Ascending aorta (tissue), 2 donors: ENCODE measurements around the gene ING1. TPM values are rescaled to one million over a fixed set of nuclear protein-coding genes. Genes with fewer than 3 reads are reported as not detected.
A peak's percentile ranks its signal among the peaks of the same experiment; 100 is the strongest.

Source experiments
- DNase-seq, 2 donors: peaks; one replicate each; pipeline ENCODE4 v3.0.0-alpha.2; 2019; ENCODE audit warnings: low spot score in 2 of 2
- H3K27ac ChIP-seq, 2 donors: fragments of 200-600 bp; sonication (generic); one replicate each; pipeline ENCODE4 v1.5.1; 2016 to 2017; ENCODE audit warnings: mild to moderate bottlenecking in 1 of 2
- H3K27me3 ChIP-seq: fragments of 200-600 bp; sonication (generic); one replicate; pipeline ENCODE4 v1.5.1; 2017
- H3K36me3 ChIP-seq, 2 donors: fragments of 200-600 bp; sonication (generic); one replicate each; pipeline ENCODE4 v1.5.1; 2016
- H3K4me1 ChIP-seq, 2 donors: fragments of 200-600 bp; sonication (generic); one replicate each; pipeline ENCODE4 v1.5.1; 2016 to 2017; ENCODE audit warnings: mild to moderate bottlenecking in 1 of 2
- H3K4me3 ChIP-seq, 2 donors: fragments of 200-600 bp; sonication (generic); one replicate each; pipeline ENCODE4 v1.5.1; 2016 to 2017; ENCODE audit warnings: mild to moderate bottlenecking in 1 of 2
- H3K9me3 ChIP-seq, 2 donors: fragments of 200-600 bp; sonication (generic); one replicate each; pipeline ENCODE4 v1.5.1; 2016
- CTCF ChIP-seq, 3 experiments: fragments of 200-600 bp in 2 of 3; fragments of 450-650 bp in 1 of 3; sonication (generic) in 2 of 3; IDR thresholded peaks; one replicate each; pipeline ENCODE4 v1.5.1; 2016 to 2019; ENCODE audit warnings: antibody characterized with exemption in 3 of 3, mild to moderate bottlenecking in 1 of 3, moderate library complexity in 1 of 3
- intact Hi-C: fragments of 100-400 bp; cut with DNase I; formaldehyde crosslinking; loops from one replicate; pipeline ENCODE4 v1.15.1; 2023
- total RNA-seq: library from RNA; depleted of rRNA; stranded (reverse); fragments of >200 nt; gene quantifications from one replicate; pipeline ENCODE4 v1.1.0, GENCODE V29; 2016

The ING1 gene
- total RNA-seq, 1 donor from 2014 or later, result 12.0 TPM

GRCh38 chr13:110696776-110697175 is 16.7 kb upstream of the ING1 start:
- Histone ChIP-seq H3K27ac (no peak overlapping the region), H3K9me3 (no peaks in the 10 kb centered on the region), H3K36me3 (peaks cover 49 to 70% of the 10 kb centered on the region in 2 donors), H3K4me3 (no peak overlapping the region), H3K4me1 (no peaks in the 10 kb centered on the region), H3K27me3 (no peaks in the 10 kb centered on the region)
- TF ChIP-seq CTCF (IDR thresholded peaks at IDR 0.05), result no peak
- intact Hi-C loops, result no loop called here
- peak in 1 of 2 donors; percentile 39 for DNase-seq

GRCh38 chr13:110697842-110698241 is 15.7 kb upstream of the ING1 start:
- TF ChIP-seq CTCF (IDR thresholded peaks at IDR 0.05), result no peak
- Histone ChIP-seq H3K4me1 (no peaks in the 10 kb centered on the region), H3K9me3 (no peaks in the 10 kb centered on the region), H3K36me3 (peaks cover 49 to 66% of the 10 kb centered on the region in 2 donors), H3K27ac (no peak overlapping the region), H3K4me3 (no peak overlapping the region), H3K27me3 (no peaks in the 10 kb centered on the region)
- peak in 1 of 2 donors; percentile 1 for DNase-seq
- intact Hi-C loops, result no loop called here

GRCh38 chr13:110698689-110699088 is 14.8 kb upstream of the ING1 start:
- TF ChIP-seq CTCF (IDR thresholded peaks at IDR 0.05), result no peak
- H3K27ac ChIP-seq, result no peak overlapping the region
- peaks cover 49 to 58% of the 10 kb centered on the region in 2 donors for H3K36me3 ChIP-seq
- intact Hi-C loops, result no loop called here
- H3K4me3 ChIP-seq, result no peak overlapping the region
- no peak for DNase-seq
- H3K9me3 ChIP-seq, result no peaks in the 10 kb centered on the region
- no peaks in the 10 kb centered on the region for H3K4me1 ChIP-seq
- no peaks in the 10 kb centered on the region for H3K27me3 ChIP-seq

- Histone ChIP-seq H3K9me3 (no peaks in the 10 kb centered on the region), H3K27ac (no peak overlapping the region), H3K4me1 (peaks cover 0 to 3% of the 10 kb centered on the region in 2 donors), H3K36me3 (peaks cover 49 to 52% of the 10 kb centered on the region in 2 donors), H3K27me3 (no peaks in the 10 kb centered on the region), H3K4me3 (no peak overlapping the region)
- peak in 1 of 2 donors; percentile 49 for DNase-seq
- intact Hi-C loops, result no loop called here
- TF ChIP-seq CTCF (IDR thresholded peaks at IDR 0.05), result no peak
These were observed 14.1 kb upstream of the ING1 start for GRCh38 chr13:110699148-110700145.

GRCh38 chr13:110700186-110700585 is 13.3 kb upstream of the ING1 start:
- DNase-seq, result peak in 1 of 2 donors; percentile 43
- H3K27ac ChIP-seq, result no peak overlapping the region
- intact Hi-C loops, result no loop called here
- H3K4me3 ChIP-seq, result no peak overlapping the region
- no peaks in the 10 kb centered on the region for H3K27me3 ChIP-seq
- no peak for TF ChIP-seq CTCF (IDR thresholded peaks at IDR 0.05)
- no peaks in the 10 kb centered on the region for H3K9me3 ChIP-seq
- peaks cover 49 to 52% of the 10 kb centered on the region in 2 donors for H3K36me3 ChIP-seq
- H3K4me1 ChIP-seq, result peaks cover 0 to 9% of the 10 kb centered on the region in 2 donors
